GM12878 (cell line): ENCODE measurements around the gene TRPC3. TPM values are rescaled to one million over a fixed set of nuclear protein-coding genes. Genes with fewer than 3 reads are reported as not detected.

Source experiments
- ATAC-seq: fragments of 200-7000 bp; cut with Tn5 transposase; 3 replicates; pipeline ENCODE4 v1.9.1; 2020; ENCODE audit warnings: mild to moderate bottlenecking, moderate library complexity
- BruUV-seq: library from RNA; stranded (reverse); fragments of 400-500 nt; replicated peaks from 2 replicates; lab custom pipeline; 2021; lab: Mats Ljungman, UMichigan
- CTCF ChIA-PET: fragments of 300-600 bp; sonication (Branson Sonifier 250); formaldehyde crosslinking; extraction: SDS; loops from one replicate; lab custom pipeline; 2021; ENCODE audit warnings: inconsistent platforms; lab: Yijun Ruan, JAX
- POLR2A ChIA-PET: fragments of 350-600 bp; formaldehyde crosslinking; extraction: SDS; loops from one replicate; lab custom pipeline; 2021; ENCODE audit warnings: inconsistent platforms; lab: Charles Lee
- RAD21 ChIA-PET: fragments of 300-600 bp; sonication (Branson Sonifier 250); formaldehyde crosslinking; loops from one replicate; lab custom pipeline; 2023; ENCODE audit warnings: antibody characterized with exemption; ENCODE audit not compliant: unreplicated experiment; lab: Charles Lee
- SMC1A ChIA-PET: fragments of 300-600 bp; sonication (Branson Sonifier 250); formaldehyde crosslinking; loops from one replicate; lab custom pipeline; 2023; ENCODE audit not compliant: unreplicated experiment, uncharacterized antibody; lab: Charles Lee
- DNase-seq: peaks from one replicate; pipeline ENCODE4 v3.0.0-alpha.2; 2011; ENCODE audit warnings: low read depth, low spot score
- FAIRE-seq: peaks from 3 replicates; lab custom pipeline; 2011; peaks lifted over from hg19 to GRCh38; lab: Jason Lieb, UNC
- H2AFZ ChIP-seq: 2 replicates; pipeline ENCODE4 v1.6.0; 2011; ENCODE audit warnings: low read depth, low read length, control low read depth; ENCODE audit not compliant: control insufficient read depth
- H3K27ac ChIP-seq: 2 replicates; pipeline ENCODE4 v1.5.1; 2011; ENCODE audit warnings: control low read depth; ENCODE audit not compliant: control insufficient read depth, insufficient read depth
- H3K27me3 ChIP-seq, 2 experiments: replicated peaks in 1 of 2; 2 replicates each; pipeline versions ENCODE4 v1.6.0 to v1.6.1; 2011; ENCODE audit warnings: low read length in 1 of 2; ENCODE audit not compliant: control insufficient read depth in 2 of 2, insufficient read depth in 2 of 2
- H3K36me3 ChIP-seq, 2 experiments: 2 replicates each; pipeline ENCODE4 v1.5.1; 2011; ENCODE audit warnings: low read length in 1 of 2; ENCODE audit not compliant: control insufficient read depth in 2 of 2, insufficient read depth in 2 of 2
- H3K4me1 ChIP-seq: 2 replicates; pipeline ENCODE4 v1.6.1; 2011; ENCODE audit warnings: mild to moderate bottlenecking, low read length, moderate library complexity, mixed read lengths; ENCODE audit not compliant: control insufficient read depth, insufficient read depth
- H3K4me2 ChIP-seq: 2 replicates; pipeline ENCODE4 v1.6.0; 2011; ENCODE audit warnings: control low read depth; ENCODE audit not compliant: control insufficient read depth, insufficient read depth
- H3K4me3 ChIP-seq: fragments of 200-600 bp; sonication (generic); 2 replicates; pipeline ENCODE4 v1.5.1; 2016
- H3K79me2 ChIP-seq: 2 replicates; pipeline ENCODE4 v1.6.0; 2011; ENCODE audit warnings: low read length; ENCODE audit not compliant: control insufficient read depth, insufficient read depth
- H3K9ac ChIP-seq: 2 replicates; pipeline ENCODE4 v1.8.0; 2011; ENCODE audit warnings: low read length, control low read depth, mixed read lengths; ENCODE audit not compliant: control insufficient read depth, insufficient read depth
- H3K9me3 ChIP-seq: replicated peaks from 3 replicates; pipeline ENCODE4 v1.5.1; 2011; ENCODE audit warnings: mild to moderate bottlenecking, low read length; ENCODE audit not compliant: control insufficient read depth, insufficient read depth
- H4K20me1 ChIP-seq: 2 replicates; pipeline ENCODE4 v1.6.0; 2011; ENCODE audit not compliant: control insufficient read depth, insufficient read depth
- ATF7 ChIP-seq: fragments of 450-650 bp; IDR thresholded peaks from 2 replicates; pipeline ENCODE4 v1.6.1; 2016; ENCODE audit warnings: low read depth, mild to moderate bottlenecking
- BCL11A ChIP-seq: IDR thresholded peaks from 2 replicates; pipeline ENCODE4 v1.6.1; 2011; ENCODE audit warnings: low read depth, low read length
- CBFB ChIP-seq: IDR thresholded peaks from 2 replicates; pipeline ENCODE4 v1.6.1; 2016; ENCODE audit warnings: antibody characterized with exemption, low read depth
- CREB1 ChIP-seq: IDR thresholded peaks from 2 replicates; pipeline ENCODE4 v1.6.1; 2012; ENCODE audit warnings: low read depth, mild to moderate bottlenecking, inconsistent platforms
- E2F8 ChIP-seq: fragments of 450-650 bp; IDR thresholded peaks from 2 replicates; pipeline ENCODE4 v1.6.1; 2018; ENCODE audit warnings: mild to moderate bottlenecking, low read depth, moderate library complexity; ENCODE audit not compliant: partially characterized antibody
- FOXK2 ChIP-seq: fragments of 450-650 bp; IDR thresholded peaks from 2 replicates; pipeline ENCODE4 v1.6.1; 2017; ENCODE audit warnings: mild to moderate bottlenecking, moderate library complexity
- HDGF ChIP-seq: fragments of 450-650 bp; IDR thresholded peaks from 2 replicates; pipeline ENCODE4 v1.6.1; 2016; ENCODE audit warnings: antibody characterized with exemption
- JUND ChIP-seq: IDR thresholded peaks from 2 replicates; pipeline ENCODE4 v1.6.1; 2012; ENCODE audit warnings: low read depth, mild to moderate bottlenecking, low read length, improper control_type of control experiment, moderate library complexity
- MLLT1 ChIP-seq: fragments of 450-650 bp; IDR thresholded peaks from 2 replicates; pipeline ENCODE4 v1.6.1; 2016; ENCODE audit warnings: mild to moderate bottlenecking
- SIX5 ChIP-seq: IDR thresholded peaks from 2 replicates; pipeline ENCODE4 v1.6.1; 2011; ENCODE audit warnings: mild to moderate bottlenecking, low read depth, low read length, moderate library complexity; ENCODE audit not compliant: severe bottlenecking
- SMAD5 ChIP-seq: IDR thresholded peaks from 2 replicates; pipeline ENCODE4 v1.6.1; 2016; ENCODE audit warnings: antibody characterized with exemption, low read depth
- TCF12 ChIP-seq: IDR thresholded peaks from 2 replicates; pipeline ENCODE4 v1.6.1; 2011; ENCODE audit warnings: low read depth, mild to moderate bottlenecking, low read length
- YBX1 ChIP-seq: fragments of 450-650 bp; IDR thresholded peaks from 2 replicates; pipeline ENCODE4 v1.6.1; 2016; ENCODE audit warnings: antibody characterized with exemption
- ZNF207 ChIP-seq: fragments of 450-650 bp; IDR thresholded peaks from 2 replicates; pipeline ENCODE4 v1.6.1; 2014; ENCODE audit warnings: antibody characterized with exemption, mild to moderate bottlenecking, borderline replicate concordance
- ZNF384 ChIP-seq: IDR thresholded peaks from 2 replicates; pipeline ENCODE4 v1.6.1; 2012; ENCODE audit warnings: low read depth, mild to moderate bottlenecking, low read length, improper control_type of control experiment, borderline replicate concordance
- WGBS: methylation state at CpG from one replicate; pipeline ENCODE4 v1.1.6; 2016; ENCODE audit warnings: low lambda C conversion rate; ENCODE audit not compliant: insufficient replicate concordance, insufficient coverage; ENCODE audit errors: missing lambda C conversion rate; 5-methylcytosine and 5-hydroxymethylcytosine counted together
- in situ Hi-C: fragments of 300-500 bp; cut with MboI; formaldehyde crosslinking; loops from 9 replicates; pipeline ENCODE4 v1.14.3; 2018; ENCODE audit warnings: mixed read lengths
- intact Hi-C: fragments of 100-400 bp; cut with micrococcal nuclease; formaldehyde crosslinking; loops from one replicate; pipeline ENCODE4 v1.14.2; 2022; ENCODE audit not compliant: unreplicated experiment
- polyA plus RNA-seq, 11 experiments: library from polyadenylated mRNA; depleted of rRNA in 4 of 11; unstranded in 6 of 11; stranded (reverse) in 5 of 11; fragments of >200 nt; fragmentation: Nextera tagmentation in 4 of 11; fragmentation: Illumina TruSeq in 1 of 11; extraction: Ambion mirVana in 4 of 11; extraction: Trizol in 1 of 11; gene quantifications; 1 replicate in 1 of 11; 2 replicates in 10 of 11; pipeline versions ENCODE4 v1.2.1 to v1.2.3, GENCODE V29; 2011 to 2016; ENCODE audit warnings: inconsistent platforms in 2 of 11, missing spikeins in 2 of 11, low read depth in 1 of 11
- total RNA-seq, 4 experiments: library from RNA; depleted of rRNA in 3 of 4; stranded (reverse); fragments of >200 nt in 3 of 4; fragmentation: Illumina TruSeq in 1 of 4; extraction: Trizol in 1 of 4; gene quantifications; 2 replicates each; pipeline versions ENCODE4 v1.2.1 to v1.2.3, GENCODE V29; 2013 to 2021
- TF ChIP-seq, protein P1 (sequence below): fragments of 450-650 bp; conservative IDR thresholded peaks from 2 replicates; pipeline ENCODE4 v1.6.1; 2017; ENCODE audit warnings: mild to moderate bottlenecking, moderate library complexity
- TF ChIP-seq, protein P2 (sequence below): fragments of 450-650 bp; IDR thresholded peaks from 2 replicates; pipeline ENCODE4 v1.6.1; 2017; ENCODE audit warnings: borderline replicate concordance
- TF ChIP-seq, protein P3 (sequence below): IDR thresholded peaks from 2 replicates; pipeline ENCODE4 v1.6.1; 2011; ENCODE audit warnings: mild to moderate bottlenecking, low read depth, low read length, moderate library complexity; ENCODE audit not compliant: insufficient replicate concordance

Gene TRPC3
- total and polyA plus RNA-seq, 10 of the 15 experiments (the other 5 are each of a cell fraction or from before 2014, with no cell fraction given) = not detected

DNA sequence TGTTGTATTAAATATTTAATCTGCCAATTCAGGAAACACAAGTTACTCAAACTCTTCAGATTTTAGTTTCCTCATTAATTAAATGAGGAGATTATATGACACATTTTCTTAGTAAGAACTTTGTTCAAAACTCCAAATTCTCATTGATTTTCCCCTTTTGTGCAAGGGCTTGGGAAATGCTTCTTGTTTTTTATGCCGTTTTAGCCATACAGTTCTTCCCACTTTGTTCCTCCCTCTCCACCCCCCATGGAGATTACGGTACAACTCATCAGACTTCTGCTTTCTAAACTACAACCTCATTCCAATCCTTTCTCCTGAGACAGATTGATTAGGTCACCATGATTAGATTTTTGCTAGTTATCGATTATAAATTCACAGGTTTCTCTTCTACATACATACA, 70.7 kb downstream of the TRPC3 start:
- 41% methylated on average over 3 of the region's 3 CpGs for WGBS
- H3K79me2 ChIP-seq = no peaks in the 10 kb centered on the region
- H3K36me3 ChIP-seq = no peaks in the 10 kb centered on the region
- no peak overlapping the region for H3K27ac ChIP-seq
- ChIA-PET CTCF (no interaction called here), POLR2A (no interaction called here), SMC1A (no interaction called here), RAD21 (no interaction called here)
- no peaks in the 10 kb centered on the region for H4K20me1 ChIP-seq
- DNase-seq (no peak), ATAC-seq (no peak), FAIRE-seq (no peak)
- H2AFZ ChIP-seq = no peak overlapping the region
- in situ Hi-C loops = no loop called here
- no TSS peak for BruUV-seq
- H3K4me3 ChIP-seq = no peak overlapping the region
- H3K4me2 ChIP-seq = no peak overlapping the region
- H3K9ac ChIP-seq = no peak overlapping the region
- no peaks in the 10 kb centered on the region; a peak in 1 of 4 replicates for H3K27me3 ChIP-seq
- no peaks in the 10 kb centered on the region for H3K4me1 ChIP-seq
- H3K9me3 ChIP-seq = no peaks in the 10 kb centered on the region
- intact Hi-C loops = no loop called here
- TF ChIP-seq, protein P1, sequence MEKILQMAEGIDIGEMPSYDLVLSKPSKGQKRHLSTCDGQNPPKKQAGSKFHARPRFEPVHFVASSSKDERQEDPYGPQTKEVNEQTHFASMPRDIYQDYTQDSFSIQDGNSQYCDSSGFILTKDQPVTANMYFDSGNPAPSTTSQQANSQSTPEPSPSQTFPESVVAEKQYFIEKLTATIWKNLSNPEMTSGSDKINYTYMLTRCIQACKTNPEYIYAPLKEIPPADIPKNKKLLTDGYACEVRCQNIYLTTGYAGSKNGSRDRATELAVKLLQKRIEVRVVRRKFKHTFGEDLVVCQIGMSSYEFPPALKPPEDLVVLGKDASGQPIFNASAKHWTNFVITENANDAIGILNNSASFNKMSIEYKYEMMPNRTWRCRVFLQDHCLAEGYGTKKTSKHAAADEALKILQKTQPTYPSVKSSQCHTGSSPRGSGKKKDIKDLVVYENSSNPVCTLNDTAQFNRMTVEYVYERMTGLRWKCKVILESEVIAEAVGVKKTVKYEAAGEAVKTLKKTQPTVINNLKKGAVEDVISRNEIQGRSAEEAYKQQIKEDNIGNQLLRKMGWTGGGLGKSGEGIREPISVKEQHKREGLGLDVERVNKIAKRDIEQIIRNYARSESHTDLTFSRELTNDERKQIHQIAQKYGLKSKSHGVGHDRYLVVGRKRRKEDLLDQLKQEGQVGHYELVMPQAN = no peak
- TF ChIP-seq ATF7 = no peak
- TF ChIP-seq JUND = no peak
- no peak for TF ChIP-seq FOXK2
- no peak for TF ChIP-seq HDGF
- TF ChIP-seq BCL11A = no peak
- TF ChIP-seq SIX5 = no peak
- no peak for TF ChIP-seq SMAD5
- TF ChIP-seq E2F8 = no peak
- no peak for TF ChIP-seq YBX1
- no peak for TF ChIP-seq CBFB
- TF ChIP-seq, protein P2, sequence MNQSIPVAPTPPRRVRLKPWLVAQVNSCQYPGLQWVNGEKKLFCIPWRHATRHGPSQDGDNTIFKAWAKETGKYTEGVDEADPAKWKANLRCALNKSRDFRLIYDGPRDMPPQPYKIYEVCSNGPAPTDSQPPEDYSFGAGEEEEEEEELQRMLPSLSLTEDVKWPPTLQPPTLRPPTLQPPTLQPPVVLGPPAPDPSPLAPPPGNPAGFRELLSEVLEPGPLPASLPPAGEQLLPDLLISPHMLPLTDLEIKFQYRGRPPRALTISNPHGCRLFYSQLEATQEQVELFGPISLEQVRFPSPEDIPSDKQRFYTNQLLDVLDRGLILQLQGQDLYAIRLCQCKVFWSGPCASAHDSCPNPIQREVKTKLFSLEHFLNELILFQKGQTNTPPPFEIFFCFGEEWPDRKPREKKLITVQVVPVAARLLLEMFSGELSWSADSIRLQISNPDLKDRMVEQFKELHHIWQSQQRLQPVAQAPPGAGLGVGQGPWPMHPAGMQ = no peak
- no peak for TF ChIP-seq TCF12
- no peak for TF ChIP-seq MLLT1
- no peak for TF ChIP-seq CREB1
- TF ChIP-seq ZNF207 = no peak
- TF ChIP-seq, protein P3, sequence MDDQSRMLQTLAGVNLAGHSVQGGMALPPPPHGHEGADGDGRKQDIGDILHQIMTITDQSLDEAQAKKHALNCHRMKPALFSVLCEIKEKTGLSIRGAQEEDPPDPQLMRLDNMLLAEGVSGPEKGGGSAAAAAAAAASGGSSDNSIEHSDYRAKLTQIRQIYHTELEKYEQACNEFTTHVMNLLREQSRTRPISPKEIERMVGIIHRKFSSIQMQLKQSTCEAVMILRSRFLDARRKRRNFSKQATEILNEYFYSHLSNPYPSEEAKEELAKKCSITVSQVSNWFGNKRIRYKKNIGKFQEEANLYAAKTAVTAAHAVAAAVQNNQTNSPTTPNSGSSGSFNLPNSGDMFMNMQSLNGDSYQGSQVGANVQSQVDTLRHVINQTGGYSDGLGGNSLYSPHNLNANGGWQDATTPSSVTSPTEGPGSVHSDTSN = no peak
- no peak for TF ChIP-seq ZNF384
